OCI-LY7 (cell line): Measurements from ENCODE around the gene ZHX3. TPM values are rescaled to one million over a fixed set of nuclear protein-coding genes. Genes with fewer than 3 reads are reported as not detected.

ENCODE experiments used
- BruUV-seq: library from RNA; stranded (reverse); fragments of 400-500 nt; replicated peaks from 2 replicates; lab custom pipeline; 2021; lab: Mats Ljungman, UMichigan
- CTCF ChIA-PET: fragments of 300-600 bp; sonication (Branson Sonifier 250); formaldehyde crosslinking; loops from one replicate; lab custom pipeline; 2022; ENCODE audit warnings: antibody characterized with exemption; ENCODE audit not compliant: unreplicated experiment; lab: Charles Lee
- POLR2A ChIA-PET: fragments of 300-600 bp; sonication (Branson Sonifier 250); formaldehyde crosslinking; loops from one replicate; lab custom pipeline; 2022; ENCODE audit warnings: antibody characterized with exemption; lab: Charles Lee
- DNase-seq: peaks from one replicate; pipeline ENCODE4 v3.0.0-alpha.2; 2015; ENCODE audit warnings: low spot score
- H2AFZ ChIP-seq: fragments of 200-600 bp; sonication (generic), shearing (Covaris generic); 2 replicates; pipeline ENCODE4 v1.6.1; 2014; ENCODE audit warnings: mild to moderate bottlenecking, antibody characterized with exemption, low read length, moderate library complexity
- H3K27ac ChIP-seq: fragments of 200-600 bp; sonication (generic); 2 replicates; pipeline ENCODE4 v1.5.1; 2014; ENCODE audit warnings: mixed run types, low read depth, mild to moderate bottlenecking, moderate library complexity, low read length, inconsistent platforms; ENCODE audit not compliant: poor library complexity, severe bottlenecking
- H3K36me3 ChIP-seq: fragments of 200-600 bp; sonication (generic); 2 replicates; pipeline ENCODE4 v1.6.1; 2014; ENCODE audit warnings: mild to moderate bottlenecking, antibody characterized with exemption, low read length, moderate library complexity, mixed read lengths; ENCODE audit not compliant: insufficient read depth
- H3K4me1 ChIP-seq: fragments of 200-600 bp; sonication (generic); 2 replicates; pipeline ENCODE4 v1.5.1; 2014; ENCODE audit warnings: mild to moderate bottlenecking, low read length; ENCODE audit not compliant: insufficient read depth, poor library complexity, severe bottlenecking
- H3K4me2 ChIP-seq: fragments of 200-600 bp; sonication (generic); 2 replicates; pipeline ENCODE4 v1.6.1; 2014; ENCODE audit warnings: mild to moderate bottlenecking, low read length
- H3K4me3 ChIP-seq: fragments of 200-600 bp; sonication (generic); 2 replicates; pipeline ENCODE4 v1.5.1; 2014; ENCODE audit warnings: mild to moderate bottlenecking, low read depth, low read length; ENCODE audit not compliant: poor library complexity, severe bottlenecking
- H3K79me2 ChIP-seq: fragments of 200-600 bp; sonication (generic); 2 replicates; pipeline ENCODE4 v1.6.1; 2016; ENCODE audit warnings: low read depth, mild to moderate bottlenecking, low read length, moderate library complexity, mixed read lengths; ENCODE audit not compliant: insufficient read depth
- H3K9me2 ChIP-seq: fragments of 200-600 bp; sonication (generic); 2 replicates; pipeline ENCODE4 v1.6.1; 2016; ENCODE audit warnings: mild to moderate bottlenecking, low read length, mixed read lengths; ENCODE audit not compliant: insufficient read depth
- H3K9me3 ChIP-seq: fragments of 200-600 bp; sonication (generic); 2 replicates; pipeline ENCODE4 v1.6.1; 2014; ENCODE audit warnings: mild to moderate bottlenecking, mixed run types, low read length, mixed read lengths
- H4K20me1 ChIP-seq: fragments of 200-600 bp; sonication (generic); 2 replicates; pipeline ENCODE4 v1.6.1; 2014; ENCODE audit warnings: mild to moderate bottlenecking, antibody characterized with exemption, low read length, moderate library complexity, mixed read lengths; ENCODE audit not compliant: insufficient read depth
- EZH2phosphoT487 ChIP-seq: fragments of 200-600 bp; sonication (generic); IDR thresholded peaks from 2 replicates; pipeline ENCODE4 v1.6.1; 2018; ENCODE audit warnings: low read depth, borderline replicate concordance, mild to moderate bottlenecking, mixed run types, antibody characterized with exemption, low read length, moderate library complexity, mixed read lengths
- intact Hi-C: fragments of 100-400 bp; cut with micrococcal nuclease; formaldehyde crosslinking; loops from one replicate; pipeline ENCODE4 v1.10.0; 2022; ENCODE audit not compliant: unreplicated experiment
- total RNA-seq, 2 experiments: library from RNA; depleted of rRNA in 1 of 2; stranded (reverse); fragments of >200 nt in 1 of 2; shearing (Covaris generic) in 1 of 2; gene quantifications; 2 replicates each; pipeline ENCODE4 v1.2.3, GENCODE V29; 2014 to 2022
- TF ChIP-seq, protein P1 (sequence below): fragments of 200-600 bp; sonication (generic); conservative IDR thresholded peaks from 2 replicates; pipeline ENCODE4 v1.5.1; 2014; ENCODE audit warnings: mild to moderate bottlenecking, antibody characterized with exemption, low read length, moderate library complexity, mixed read lengths

ZHX3 gene
- total RNA-seq, 2 experiments from 2014 or later = 5.8 to 16.9 TPM

DNA sequence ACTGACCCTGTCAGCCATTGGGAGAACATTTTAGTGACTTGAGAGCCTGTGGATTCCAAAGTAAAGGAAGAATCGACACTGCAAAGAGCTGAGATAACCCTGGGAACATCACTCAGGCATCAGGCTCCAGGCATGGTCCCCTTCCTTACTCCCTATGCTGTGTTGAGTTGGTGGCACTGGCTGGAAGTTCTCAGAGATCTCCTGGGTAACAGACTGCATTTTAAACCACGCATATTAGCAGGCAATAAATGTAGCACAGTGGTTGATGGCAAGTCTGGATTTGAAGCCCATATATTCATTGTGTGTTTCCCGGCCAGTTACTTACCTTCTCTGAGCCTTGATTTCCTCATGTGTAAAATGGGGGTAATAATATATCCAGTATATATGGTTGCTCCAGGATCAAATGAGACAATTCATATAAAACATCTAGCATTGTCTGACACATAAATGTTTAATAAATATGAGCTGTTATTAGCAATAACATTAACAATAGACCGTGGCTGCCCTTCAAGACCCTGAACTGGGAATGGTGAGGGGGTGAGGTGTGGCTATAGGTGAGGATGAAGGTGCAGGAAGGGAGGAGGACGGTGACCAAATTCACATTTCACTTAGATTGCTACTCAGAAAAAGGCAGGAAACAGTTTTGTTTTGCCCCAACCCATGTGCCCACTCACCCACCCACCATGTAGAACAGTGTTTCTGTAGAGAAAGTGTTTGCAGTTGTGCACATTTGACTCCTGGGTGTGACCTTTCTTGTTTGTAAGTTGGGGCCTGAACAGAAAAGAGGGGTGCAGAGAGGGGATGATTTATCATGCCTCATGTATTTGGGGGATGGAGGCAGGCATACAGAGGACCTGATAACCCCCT is 178.1 kb downstream of the ZHX3 start:
- Histone ChIP-seq H3K36me3 (peaks cover 7% of the 10 kb centered on the region), H3K79me2 (peaks cover 70% of the 10 kb centered on the region), H3K27ac (peak overlapping the region; percentile 73), H2AFZ (no peak overlapping the region), H3K4me3 (peak overlapping the region; percentile 74), H3K9me3 (no peaks in the 10 kb centered on the region), H3K4me1 (peaks cover 77% of the 10 kb centered on the region), H3K4me2 (peak overlapping the region; percentile 81), H3K9me2 (no peaks in the 10 kb centered on the region), H4K20me1 (peaks cover 13% of the 10 kb centered on the region; the same call in 1 of the 2 replicates)
- ChIA-PET CTCF (interaction anchor here (1.0 kb wide), 1 partner anchor 173 kb away, joined by 3 read pairs; no protein-coding TSS in a partner anchor), POLR2A (interaction anchor here (1.1 kb wide), 1 partner anchor 12 kb away, joined by 3 read pairs; no protein-coding TSS in a partner anchor)
- DNase-seq = no peak
- intact Hi-C loops = loop anchor here (5.0 kb wide), 1 partner anchor 553 kb away; no protein-coding TSS in a partner anchor
- TF ChIP-seq, protein P1, sequence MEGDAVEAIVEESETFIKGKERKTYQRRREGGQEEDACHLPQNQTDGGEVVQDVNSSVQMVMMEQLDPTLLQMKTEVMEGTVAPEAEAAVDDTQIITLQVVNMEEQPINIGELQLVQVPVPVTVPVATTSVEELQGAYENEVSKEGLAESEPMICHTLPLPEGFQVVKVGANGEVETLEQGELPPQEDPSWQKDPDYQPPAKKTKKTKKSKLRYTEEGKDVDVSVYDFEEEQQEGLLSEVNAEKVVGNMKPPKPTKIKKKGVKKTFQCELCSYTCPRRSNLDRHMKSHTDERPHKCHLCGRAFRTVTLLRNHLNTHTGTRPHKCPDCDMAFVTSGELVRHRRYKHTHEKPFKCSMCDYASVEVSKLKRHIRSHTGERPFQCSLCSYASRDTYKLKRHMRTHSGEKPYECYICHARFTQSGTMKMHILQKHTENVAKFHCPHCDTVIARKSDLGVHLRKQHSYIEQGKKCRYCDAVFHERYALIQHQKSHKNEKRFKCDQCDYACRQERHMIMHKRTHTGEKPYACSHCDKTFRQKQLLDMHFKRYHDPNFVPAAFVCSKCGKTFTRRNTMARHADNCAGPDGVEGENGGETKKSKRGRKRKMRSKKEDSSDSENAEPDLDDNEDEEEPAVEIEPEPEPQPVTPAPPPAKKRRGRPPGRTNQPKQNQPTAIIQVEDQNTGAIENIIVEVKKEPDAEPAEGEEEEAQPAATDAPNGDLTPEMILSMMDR = no peak
- no peak for TF ChIP-seq EZH2phosphoT487
- TSS peak; percentile 46 for BruUV-seq

DNA sequence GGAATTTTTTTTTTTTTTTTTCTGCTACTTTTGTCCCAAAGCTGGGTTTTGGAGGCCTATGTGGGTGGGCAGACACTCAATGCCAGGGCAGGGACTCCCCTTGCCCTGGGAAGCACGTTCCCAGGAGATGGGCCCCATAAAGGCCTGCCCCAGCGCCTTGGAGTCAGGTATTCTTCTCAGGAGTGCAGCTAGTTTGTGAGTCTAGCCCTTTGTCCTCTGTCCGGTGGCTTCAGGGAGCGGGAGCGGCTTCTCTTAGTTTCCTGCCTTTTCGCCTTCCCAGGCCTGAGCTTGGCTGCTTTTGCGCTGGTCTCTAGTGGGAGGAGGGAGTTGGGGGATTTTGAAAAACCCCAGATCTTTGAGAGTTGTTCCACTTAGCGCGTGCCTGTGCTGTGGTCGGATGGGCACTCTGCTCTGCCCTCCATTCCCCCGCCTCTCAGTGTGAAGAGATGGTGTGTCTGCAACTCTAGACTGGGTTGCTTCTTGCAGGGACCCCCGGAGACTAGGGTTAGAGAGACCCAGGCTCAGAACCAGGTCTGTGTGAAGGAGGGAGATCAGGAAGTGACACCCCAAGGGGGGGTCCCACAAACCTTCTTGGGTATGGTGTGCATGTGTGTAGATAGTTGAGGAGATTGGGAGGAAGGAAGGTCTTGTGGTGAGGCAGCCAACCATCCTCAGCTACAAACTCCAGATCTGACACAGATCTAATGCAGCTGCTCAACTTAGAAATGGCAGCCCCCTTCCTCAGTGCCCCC is 178.9 kb downstream of the ZHX3 start:
- Histone ChIP-seq H3K9me2 (no peaks in the 10 kb centered on the region), H3K79me2 (peaks cover 62% of the 10 kb centered on the region), H3K36me3 (no peaks in the 10 kb centered on the region), H3K9me3 (no peaks in the 10 kb centered on the region), H4K20me1 (peaks cover 13% of the 10 kb centered on the region; the same call in 1 of the 2 replicates), H3K4me2 (peak overlapping the region; percentile 81), H3K4me3 (peak overlapping the region; percentile 74), H2AFZ (no peak overlapping the region), H3K4me1 (peaks cover 76% of the 10 kb centered on the region), H3K27ac (peak overlapping the region; percentile 73)
- peak; percentile 30 for DNase-seq
- TF ChIP-seq, protein P1 = no peak
- TF ChIP-seq EZH2phosphoT487 = no peak
- CTCF ChIA-PET = no interaction called here
- POLR2A ChIA-PET = interaction anchor here (0.6 to 1.2 kb wide), 3 partner anchors 9 to 158 kb away, joined by 3 to 5 read pairs (median 3); no protein-coding TSS in a partner anchor
- BruUV-seq = no TSS peak
- intact Hi-C loops = loop anchor here (5.0 kb wide), 1 partner anchor 554 kb away; no protein-coding TSS in a partner anchor
